Bronchial epithelial cell (primary cell): ENCODE results near the gene RAB40C. TPM values are rescaled to one million over a fixed set of nuclear protein-coding genes. Genes with fewer than 3 reads are reported as not detected.

Experiments
- DNase-seq: peaks from one replicate; pipeline ENCODE4 v3.0.0-alpha.2; 2010; ENCODE audit warnings: low read depth
- FAIRE-seq: peaks from 2 replicates; lab custom pipeline; 2011; peaks lifted over from hg19 to GRCh38; lab: Jason Lieb, UNC
- H3K27me3 ChIP-seq: 2 replicates; pipeline ENCODE4 v1.5.1; 2011; ENCODE audit warnings: low read length; ENCODE audit not compliant: control insufficient read depth, insufficient read depth
- H3K36me3 ChIP-seq: 2 replicates; pipeline ENCODE4 v1.5.1; 2011; ENCODE audit warnings: low read length; ENCODE audit not compliant: control insufficient read depth, insufficient read depth
- H3K4me3 ChIP-seq: 2 replicates; pipeline ENCODE4 v1.5.1; 2011; ENCODE audit warnings: mild to moderate bottlenecking, low read depth, low read length, control low read depth
- CTCF ChIP-seq: IDR thresholded peaks from 2 replicates; pipeline ENCODE4 v1.5.1; 2011; ENCODE audit warnings: mild to moderate bottlenecking, moderate library complexity, low read length, control low read depth, inconsistent platforms; ENCODE audit not compliant: insufficient read depth, severe bottlenecking
- total RNA-seq: library from RNA; depleted of rRNA; stranded (reverse); fragments of >200 nt; gene quantifications from 2 replicates; pipeline ENCODE4 v1.2.1, GENCODE V29; 2014

The RAB40C gene
- total RNA-seq, 1 donor from 2014 or later: 10.8 TPM

- DNase-seq (no peak), FAIRE-seq (no peak)
- TF ChIP-seq CTCF: peak; percentile 27
- H3K27me3 ChIP-seq: no peaks in the 10 kb centered on the region
- H3K4me3 ChIP-seq: no peak overlapping the region
- peaks cover 12% of the 10 kb centered on the region for H3K36me3 ChIP-seq
Measured at GRCh38 chr16:600781-601180, 10.9 kb downstream of the RAB40C start.

- Histone ChIP-seq H3K4me3 (no peak overlapping the region), H3K36me3 (peaks cover 6% of the 10 kb centered on the region), H3K27me3 (no peaks in the 10 kb centered on the region)
- no peak for TF ChIP-seq CTCF
- DNase-seq (no peak), FAIRE-seq (no peak)
Measured at GRCh38 chr16:603933-604332, 14.1 kb downstream of the RAB40C start.

GRCh38 chr16:606656-607307, 16.9 kb downstream of the RAB40C start:
- FAIRE-seq: no peak

GRCh38 chr16:608019-608418, 18.2 kb downstream of the RAB40C start:
- no peak overlapping the region for H3K4me3 ChIP-seq
- FAIRE-seq: no peak
- TF ChIP-seq CTCF: no peak
- peak; percentile 42 for DNase-seq
- H3K36me3 ChIP-seq: no peaks in the 10 kb centered on the region
- H3K27me3 ChIP-seq: no peaks in the 10 kb centered on the region

More at GRCh38 chr16:606656-607307, 16.9 kb downstream of the RAB40C start:
- H3K36me3 ChIP-seq: no peaks in the 10 kb centered on the region
- no peak for TF ChIP-seq CTCF
- H3K4me3 ChIP-seq: no peak overlapping the region
- no peak for DNase-seq
- H3K27me3 ChIP-seq: no peaks in the 10 kb centered on the region

GRCh38 chr16:609316-609715, 19.4 kb downstream of the RAB40C start:
- no peak for TF ChIP-seq CTCF
- H3K36me3 ChIP-seq: peaks cover 2% of the 10 kb centered on the region
- H3K27me3 ChIP-seq: no peaks in the 10 kb centered on the region
- DNase-seq (no peak), FAIRE-seq (no peak)
- H3K4me3 ChIP-seq: no peak overlapping the region

GRCh38 chr16:609984-610383, 20.1 kb downstream of the RAB40C start:
- H3K4me3 ChIP-seq: no peak overlapping the region
- FAIRE-seq: no peak
- no peaks in the 10 kb centered on the region for H3K27me3 ChIP-seq
- H3K36me3 ChIP-seq: peaks cover 2% of the 10 kb centered on the region
- no peak for TF ChIP-seq CTCF
- no peak for DNase-seq
